ENCODE measurements around the gene ARHGAP21.

ARHGAP21 gene

GRCh38 chr10:24556126-24556749 lies 167.4 kb downstream of the ARHGAP21 start:
- Histone ChIP-seq H2AFZ (ENCODE audit: low read length) (no peak overlapping the region), H3F3A (ENCODE audit: insufficient read depth, low read length) (no peaks in the 10 kb centered on the region), H3K36me3 (replicated peaks; ENCODE audit: insufficient read depth, low read length) (no peaks in the 10 kb centered on the region), H4K20me1 (ENCODE audit: insufficient read depth, low read length) (no peaks in the 10 kb centered on the region), H3K4me3 (ENCODE audit: low read length) (no peak overlapping the region), H3K27ac (ENCODE audit: low read length) (no peak overlapping the region), H3K9me2 (replicated peaks; ENCODE audit: insufficient read depth, low read length) (no peaks in the 10 kb centered on the region), H3K79me2 (ENCODE audit: low read length) (no peaks in the 10 kb centered on the region), H3K9me3 (replicated peaks; ENCODE audit: insufficient read depth, low read length) (no peaks in the 10 kb centered on the region), H3K9ac (ENCODE audit: low read length) (no peak overlapping the region), H3K4me2 (ENCODE audit: low read depth, low read length) (no peak overlapping the region), H3K27me3 (replicated peaks; ENCODE audit: insufficient read depth, low read length) (no peaks in the 10 kb centered on the region), H3K4me1 (ENCODE audit: low read length) (no peaks in the 10 kb centered on the region)
- no peak for DNase-seq
- TF ChIP-seq, protein P1, sequence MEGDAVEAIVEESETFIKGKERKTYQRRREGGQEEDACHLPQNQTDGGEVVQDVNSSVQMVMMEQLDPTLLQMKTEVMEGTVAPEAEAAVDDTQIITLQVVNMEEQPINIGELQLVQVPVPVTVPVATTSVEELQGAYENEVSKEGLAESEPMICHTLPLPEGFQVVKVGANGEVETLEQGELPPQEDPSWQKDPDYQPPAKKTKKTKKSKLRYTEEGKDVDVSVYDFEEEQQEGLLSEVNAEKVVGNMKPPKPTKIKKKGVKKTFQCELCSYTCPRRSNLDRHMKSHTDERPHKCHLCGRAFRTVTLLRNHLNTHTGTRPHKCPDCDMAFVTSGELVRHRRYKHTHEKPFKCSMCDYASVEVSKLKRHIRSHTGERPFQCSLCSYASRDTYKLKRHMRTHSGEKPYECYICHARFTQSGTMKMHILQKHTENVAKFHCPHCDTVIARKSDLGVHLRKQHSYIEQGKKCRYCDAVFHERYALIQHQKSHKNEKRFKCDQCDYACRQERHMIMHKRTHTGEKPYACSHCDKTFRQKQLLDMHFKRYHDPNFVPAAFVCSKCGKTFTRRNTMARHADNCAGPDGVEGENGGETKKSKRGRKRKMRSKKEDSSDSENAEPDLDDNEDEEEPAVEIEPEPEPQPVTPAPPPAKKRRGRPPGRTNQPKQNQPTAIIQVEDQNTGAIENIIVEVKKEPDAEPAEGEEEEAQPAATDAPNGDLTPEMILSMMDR (IDR thresholded peaks at IDR 0.05; ENCODE audit: low read length), result no peak
- TF ChIP-seq EZH2 (optimal IDR thresholded peaks at IDR 0.05; ENCODE audit: low read depth, low read length) (no peak), EZH2phosphoT487 (IDR thresholded peaks at IDR 0.05; ENCODE audit: low read length) (no peak)

DNA sequence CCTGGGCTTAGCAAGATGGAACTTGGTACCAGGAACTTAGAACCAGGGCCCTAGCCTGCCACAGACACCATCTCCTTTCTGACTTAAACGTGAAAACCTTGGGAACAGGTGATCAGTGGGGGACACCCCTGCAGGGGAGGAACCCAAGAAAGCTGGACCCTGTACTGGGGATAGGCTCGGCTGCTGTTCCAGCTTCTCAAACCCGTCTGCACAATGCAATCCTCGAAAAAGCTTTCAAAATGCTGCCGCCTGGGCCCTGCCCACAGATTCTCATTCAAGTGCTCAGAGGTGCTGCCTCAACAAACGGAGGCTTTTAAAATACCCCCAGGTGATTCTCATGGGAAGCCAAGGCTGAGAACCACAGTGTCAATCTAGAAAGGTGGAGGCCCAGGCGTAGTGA lies 169.7 kb downstream of the ARHGAP21 start:
- Histone ChIP-seq H3K9ac (ENCODE audit: low read length) (no peak overlapping the region), H3K27ac (ENCODE audit: low read length) (no peak overlapping the region), H4K20me1 (ENCODE audit: insufficient read depth, low read length) (no peaks in the 10 kb centered on the region), H3K4me2 (ENCODE audit: low read depth, low read length) (no peak overlapping the region), H3K79me2 (ENCODE audit: low read length) (no peaks in the 10 kb centered on the region), H3K9me2 (replicated peaks; ENCODE audit: insufficient read depth, low read length) (no peaks in the 10 kb centered on the region), H3K4me3 (ENCODE audit: low read length) (no peak overlapping the region), H3K9me3 (replicated peaks; ENCODE audit: insufficient read depth, low read length) (no peaks in the 10 kb centered on the region), H3K36me3 (replicated peaks; ENCODE audit: insufficient read depth, low read length) (no peaks in the 10 kb centered on the region), H2AFZ (ENCODE audit: low read length) (no peak overlapping the region), H3K4me1 (ENCODE audit: low read length) (no peaks in the 10 kb centered on the region), H3K27me3 (replicated peaks; ENCODE audit: insufficient read depth, low read length) (no peaks in the 10 kb centered on the region), H3F3A (ENCODE audit: insufficient read depth, low read length) (no peaks in the 10 kb centered on the region)
- no peak for DNase-seq
- no peak for TF ChIP-seq EZH2phosphoT487 (IDR thresholded peaks at IDR 0.05; ENCODE audit: low read length)
- TF ChIP-seq, protein P1 (IDR thresholded peaks at IDR 0.05; ENCODE audit: low read length), result no peak
- no peak for TF ChIP-seq EZH2 (optimal IDR thresholded peaks at IDR 0.05; ENCODE audit: low read depth, low read length)

DNA sequence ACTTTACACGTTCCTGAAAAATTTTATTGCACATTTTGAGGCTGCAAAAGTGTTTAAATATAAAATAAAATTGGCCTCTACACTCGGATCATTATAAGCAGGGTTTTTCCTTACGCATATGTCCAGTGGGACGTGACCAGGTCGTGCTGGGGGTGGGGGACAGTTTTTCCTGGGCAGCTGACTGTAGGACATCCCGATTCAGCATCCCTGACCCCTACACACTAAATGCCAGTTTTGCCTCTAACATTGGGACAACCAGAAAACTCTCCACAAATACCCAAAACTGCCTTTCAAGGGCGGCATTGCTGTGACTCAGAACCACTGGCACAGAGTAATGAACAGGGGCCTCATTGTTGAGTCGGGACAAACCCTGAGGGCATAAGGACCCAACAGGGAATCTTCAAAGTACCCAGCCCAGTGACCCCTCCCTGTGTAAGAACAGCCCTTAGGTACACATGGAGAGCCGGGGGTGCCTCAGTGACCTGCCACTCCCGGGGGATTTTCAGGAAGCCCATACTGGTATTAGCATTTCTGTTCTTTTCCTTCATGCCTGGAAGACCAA lies 170.6 kb downstream of the ARHGAP21 start:
- Histone ChIP-seq H3K36me3 (replicated peaks; ENCODE audit: insufficient read depth, low read length) (no peaks in the 10 kb centered on the region), H3K27me3 (replicated peaks; ENCODE audit: insufficient read depth, low read length) (no peaks in the 10 kb centered on the region), H3F3A (ENCODE audit: insufficient read depth, low read length) (no peaks in the 10 kb centered on the region), H4K20me1 (ENCODE audit: insufficient read depth, low read length) (no peaks in the 10 kb centered on the region), H3K27ac (ENCODE audit: low read length) (no peak overlapping the region), H3K9me3 (replicated peaks; ENCODE audit: insufficient read depth, low read length) (no peaks in the 10 kb centered on the region), H3K9ac (ENCODE audit: low read length) (no peak overlapping the region), H3K4me2 (ENCODE audit: low read depth, low read length) (no peak overlapping the region), H3K4me3 (ENCODE audit: low read length) (no peak overlapping the region), H3K79me2 (ENCODE audit: low read length) (no peaks in the 10 kb centered on the region), H2AFZ (ENCODE audit: low read length) (no peak overlapping the region), H3K9me2 (replicated peaks; ENCODE audit: insufficient read depth, low read length) (no peaks in the 10 kb centered on the region), H3K4me1 (ENCODE audit: low read length) (no peaks in the 10 kb centered on the region)
- TF ChIP-seq EZH2 (optimal IDR thresholded peaks at IDR 0.05; ENCODE audit: low read depth, low read length), result no peak
- no peak for TF ChIP-seq EZH2phosphoT487 (IDR thresholded peaks at IDR 0.05; ENCODE audit: low read length)
- TF ChIP-seq, protein P1 (IDR thresholded peaks at IDR 0.05; ENCODE audit: low read length), result no peak
- DNase-seq, result no peak

All from MM.1S (cell line).